Activated CD4-positive, alpha-beta T cell treated with anti-CD3 and anti-CD28 coated beads, Interleukin-2, Interleukin-6, amounts not matched to agents 100 ng/mL and 50 ng/mL, durations not matched to agents 16 hours and 8 hours (primary cell): ENCODE data around the gene CCDC78.

Experiments
- DNase-seq: peaks from one replicate; pipeline ENCODE4 v3.0.0-alpha.2; 2020

CCDC78 gene

GRCh38 chr16:709566-710499, 16.4 kb downstream of the CCDC78 start:
- DNase-seq = peak; percentile 40

- DNase-seq = no peak
Observed at GRCh38 chr16:708959-709358, 17.3 kb downstream of the CCDC78 start.

- no peak for DNase-seq
Observed at GRCh38 chr16:708019-708418, 18.2 kb downstream of the CCDC78 start.

GRCh38 chr16:707062-707538, 19.1 kb downstream of the CCDC78 start:
- DNase-seq = no peak

GRCh38 chr16:706189-707061, 19.8 kb downstream of the CCDC78 start:
- no peak for DNase-seq

- no peak for DNase-seq
Observed at GRCh38 chr16:705431-706188, 20.6 kb downstream of the CCDC78 start, which contains the start of gene FBXL16. TSS of gene FBXL16 (minus strand) at chr16:705801. CDS start at chr16:697405, 8,396 bp downstream.

GRCh38 chr16:704552-705380, 21.5 kb downstream of the CCDC78 start:
- no peak for DNase-seq

GRCh38 chr16:704047-704446, 22.2 kb downstream of the CCDC78 start:
- no peak for DNase-seq

GRCh38 chr16:703406-703805, 22.8 kb downstream of the CCDC78 start:
- no peak for DNase-seq

GRCh38 chr16:702341-702740, 23.9 kb downstream of the CCDC78 start:
- no peak for DNase-seq

- no peak for DNase-seq
Observed at GRCh38 chr16:700684-701584, 25.3 kb downstream of the CCDC78 start.

GRCh38 chr16:698911-699671, 27.2 kb downstream of the CCDC78 start:
- DNase-seq = no peak

- DNase-seq = peak; percentile 78
Observed at GRCh38 chr16:695355-696089, 30.7 kb downstream of the CCDC78 start.

GRCh38 chr16:694863-695354, 31.3 kb downstream of the CCDC78 start:
- DNase-seq = no peak

GRCh38 chr16:694187-694862, 31.9 kb downstream of the CCDC78 start:
- no peak for DNase-seq

- DNase-seq = no peak
Observed at GRCh38 chr16:693766-694165, 32.5 kb downstream of the CCDC78 start.

GRCh38 chr16:693364-693763, 32.9 kb downstream of the CCDC78 start:
- no peak for DNase-seq
